Measurements from ENCODE around the gene EXTL1. TPM values are rescaled to one million over a fixed set of nuclear protein-coding genes. Genes with fewer than 3 reads are reported as not detected.

The EXTL1 gene
- total RNA-seq, 1 experiment from 2014 or later, result 1.0 TPM

- WGBS (ENCODE audit: extremely low coverage, insufficient read length, low lambda C conversion rate), result no CpG with 5 or more reads among the region's 12 CpGs
- H3K27ac Mint-ChIP-seq, result no peak overlapping the region
- H4K20me1 ChIP-seq (ENCODE audit: control insufficient read depth, insufficient read depth, insufficient read length), result no peaks in the 10 kb centered on the region
- H3K4me1 ChIP-seq (ENCODE audit: insufficient read depth, low read length), result no peaks in the 10 kb centered on the region; the same call in 1 of the 2 replicates
- no peaks in the 10 kb centered on the region for H3K9me3 ChIP-seq (ENCODE audit: control insufficient read depth, low read depth, low read length)
- no peaks in the 10 kb centered on the region for H3K36me3 Mint-ChIP-seq (ENCODE audit: insufficient read depth in 1 of 3, low read depth in 3 of 3)
- H3K27ac ChIP-seq (ENCODE audit: insufficient read length, low read depth, low read length), result no peak overlapping the region
- H3K4me2 ChIP-seq (ENCODE audit: insufficient read depth, insufficient read length, low read length), result no peak overlapping the region
- H3K79me2 ChIP-seq (ENCODE audit: insufficient read depth, low read length), result no peaks in the 10 kb centered on the region
- no peaks in the 10 kb centered on the region for H3K79me1 ChIP-seq (ENCODE audit: insufficient read depth, low read depth, low read length, poor library complexity, severe bottlenecking)
- no peak overlapping the region for H3K9ac ChIP-seq (ENCODE audit: extremely low read depth, insufficient read length, low read length)
- peaks cover 54% of the 10 kb centered on the region for H3K27me3 Mint-ChIP-seq (ENCODE audit: low read depth)
- H3K4me3 Mint-ChIP-seq, result no peak overlapping the region; a peak in 1 of 5 replicates
- H2BK5ac ChIP-seq (ENCODE audit: insufficient read length, low read length), result no peak overlapping the region
- peaks cover 9 to 12% of the 10 kb centered on the region in 2 experiments for H3K4me1 Mint-ChIP-seq
- H2BK120ac ChIP-seq (ENCODE audit: low read depth, low read length, poor library complexity, severe bottlenecking), result no peak overlapping the region
- no peak for DNase-seq
- no peak overlapping the region for H2BK12ac ChIP-seq (ENCODE audit: insufficient read length, low read depth, low read length)
- no peak overlapping the region for H3K23ac ChIP-seq (ENCODE audit: insufficient read length, low read depth, low read length)
- H4K91ac ChIP-seq (ENCODE audit: insufficient read length, low read depth, low read length), result no peak overlapping the region
- H4K5ac ChIP-seq (ENCODE audit: insufficient read length, low read depth, low read length), result no peak overlapping the region
- H3K14ac ChIP-seq (ENCODE audit: insufficient read depth, low read length), result no peak overlapping the region
- H3K56ac ChIP-seq (ENCODE audit: insufficient read length, low read depth, low read length), result no peak overlapping the region
- no peak overlapping the region for H2BK20ac ChIP-seq (ENCODE audit: low read depth, low read length, poor library complexity, severe bottlenecking)
- no peak overlapping the region for H4K8ac ChIP-seq (replicated peaks; ENCODE audit: insufficient read length, low read depth, low read length)
- no peak overlapping the region for H3K4ac ChIP-seq (ENCODE audit: low read depth, low read length)
- H2AK5ac ChIP-seq (ENCODE audit: insufficient read length, low read length), result no peak overlapping the region
- no peak overlapping the region for H2AFZ ChIP-seq (ENCODE audit: low read length)
- no peak overlapping the region for H3T11ph ChIP-seq (ENCODE audit: low read length)
- H3K27me3 ChIP-seq (ENCODE audit: insufficient read depth, low read length), result peaks cover 4% of the 10 kb centered on the region; the same call in 1 of the 2 replicates
- H3K9me3 Mint-ChIP-seq, result no peaks in the 10 kb centered on the region
- TF ChIP-seq CTCF (conservative IDR thresholded peaks at IDR 0.05), result no peak
- no peak overlapping the region for H2BK15ac ChIP-seq (ENCODE audit: low read depth, low read length)
- H3K18ac ChIP-seq (ENCODE audit: insufficient read length, low read depth, low read length), result no peak overlapping the region
- peaks cover 12% of the 10 kb centered on the region for H3K23me2 ChIP-seq (ENCODE audit: insufficient read length, low read depth, low read length, poor library complexity, severe bottlenecking)
These were observed 11.2 kb downstream of the EXTL1 start for GRCh38 chr1:26032656-26033357.

Data from H9 (cell line).